NCI-H1417 treated with DMSO at 0.1 percent for 48 hours (cell line): ENCODE results near the gene RAMP3.

ENCODE experiments used
- DNase-seq: peaks from one replicate; lab custom pipeline; 2025; lab: John Stamatoyannopoulos, UW

RAMP3 gene

GRCh38 chr7:45223728-45224630 lies 66.4 kb downstream of the RAMP3 start:
- DNase-seq: no peak

DNA sequence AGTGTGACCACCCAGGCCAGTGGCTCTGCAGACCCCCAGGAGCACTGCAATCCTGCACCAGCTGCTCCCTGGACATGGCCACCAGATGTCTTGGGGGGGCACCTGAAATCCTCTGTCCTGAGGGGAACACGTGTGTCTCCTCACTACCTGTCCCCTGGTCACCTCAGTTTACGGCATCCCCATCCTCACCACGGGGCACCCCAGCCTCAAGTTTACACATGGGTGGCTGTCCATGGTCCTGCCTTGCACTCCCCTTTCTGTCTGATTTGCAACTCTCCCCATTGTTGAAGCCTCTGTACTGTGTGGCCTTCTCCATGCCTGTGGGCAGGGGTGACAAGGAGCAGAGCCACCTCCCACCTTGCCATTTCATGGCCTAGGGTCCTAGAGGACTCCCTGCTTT lies 67.2 kb downstream of the RAMP3 start:
- DNase-seq: no peak

DNA sequence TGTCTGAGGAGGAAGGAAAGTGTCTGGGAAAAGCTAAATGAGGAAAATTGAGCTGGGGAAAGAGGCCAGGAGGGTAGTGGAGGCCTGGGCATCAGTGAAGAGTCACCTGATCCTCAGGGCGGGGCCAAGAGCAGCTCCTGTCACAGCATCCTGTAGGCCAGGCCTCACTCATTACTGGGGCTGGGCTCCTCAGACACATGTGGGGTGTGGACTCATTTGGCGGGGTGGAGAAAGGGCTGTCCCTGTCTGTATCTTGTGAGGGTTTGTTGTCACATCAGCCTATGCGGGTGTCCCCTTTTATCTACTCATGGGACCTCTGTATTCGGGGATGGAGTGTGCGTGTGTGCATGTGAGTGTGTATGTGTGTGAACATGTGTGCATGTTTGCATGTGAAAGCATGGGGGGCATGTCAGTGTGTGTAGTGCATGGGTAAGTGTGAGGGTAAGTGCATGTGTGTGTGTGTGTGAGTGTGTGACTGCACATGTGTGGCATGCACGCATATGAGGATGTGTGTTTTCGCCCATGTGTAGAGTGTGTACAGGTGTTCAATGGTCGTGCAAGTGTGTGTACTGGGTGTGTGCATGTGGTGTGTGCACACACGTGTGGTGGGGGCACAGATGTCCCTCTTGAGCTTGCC lies 67.8 kb downstream of the RAMP3 start:
- DNase-seq: no peak

DNA sequence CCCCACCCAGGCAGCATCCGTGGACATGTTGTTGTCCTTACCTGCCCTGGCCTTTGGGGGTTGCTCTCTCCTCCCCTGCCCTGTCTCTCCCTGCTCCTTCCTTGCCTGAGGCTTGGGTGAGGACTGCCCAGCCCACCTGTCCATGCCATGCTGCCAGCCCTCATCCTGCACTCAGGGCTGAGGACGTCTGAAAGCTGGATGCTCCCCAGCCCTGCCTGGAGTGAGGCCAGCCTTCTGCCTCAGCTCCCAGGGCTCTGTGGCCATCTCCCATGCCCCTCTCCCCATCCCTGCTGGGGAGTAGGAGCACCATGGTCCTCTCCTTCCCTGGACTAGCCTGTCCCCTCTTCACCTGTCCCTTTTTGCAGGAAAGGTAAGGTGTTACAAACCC lies 68.4 kb downstream of the RAMP3 start:
- DNase-seq: no peak

- DNase-seq: no peak
These were observed 71.7 kb downstream of the RAMP3 start for GRCh38 chr7:45229156-45229920.

DNA sequence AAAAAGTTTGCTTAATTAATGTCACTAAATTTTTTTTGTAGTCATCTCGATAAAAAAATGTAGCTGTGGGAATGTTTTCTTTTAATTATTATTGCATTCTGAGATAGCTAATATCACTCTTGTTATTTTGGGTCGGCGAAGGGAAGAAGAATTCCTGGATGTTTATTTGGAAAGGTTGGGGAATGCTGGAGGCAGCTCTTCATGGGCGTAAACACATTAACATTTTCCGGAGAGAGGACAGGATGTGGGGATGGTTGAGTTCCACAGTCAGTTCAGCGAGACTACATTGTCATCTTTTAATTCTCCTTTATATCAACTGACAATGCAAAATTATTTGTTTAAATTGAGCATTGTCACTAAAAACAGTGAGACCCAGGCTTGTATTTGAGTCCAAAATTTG lies 72.5 kb downstream of the RAMP3 start:
- DNase-seq: no peak

- DNase-seq: no peak
These were observed 73.1 kb downstream of the RAMP3 start for GRCh38 chr7:45230611-45231165.

DNA sequence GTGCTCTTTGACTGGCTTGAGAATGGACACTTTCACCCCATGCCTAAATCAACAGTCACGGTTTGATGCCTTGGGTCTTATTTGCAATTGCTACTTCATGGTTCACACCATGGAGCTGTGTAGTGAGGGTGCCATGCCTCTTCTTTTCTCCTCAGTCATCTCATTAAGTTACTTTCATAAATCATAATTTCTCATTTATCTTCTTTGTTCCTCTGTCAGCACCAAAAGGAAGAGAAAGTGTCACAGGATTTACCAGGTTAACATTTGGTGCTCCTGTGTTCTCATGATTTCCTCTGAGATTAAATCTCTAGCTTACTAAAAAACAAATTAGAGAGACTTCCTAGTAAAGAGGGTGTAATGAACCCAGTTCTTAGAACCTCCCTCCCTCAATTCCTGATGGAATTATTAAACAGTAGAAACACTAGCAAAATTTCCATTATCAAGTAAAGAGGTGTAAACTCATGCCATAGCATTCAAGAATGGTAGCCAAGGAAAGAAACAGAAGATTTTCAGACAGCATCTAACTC lies 75.7 kb downstream of the RAMP3 start:
- DNase-seq: no peak
